HG03432 (cell line): ENCODE data around the gene PAIP1.
"Not testable (repeated sequence)": the region's sequence is repeated elsewhere in the genome, so short reads cannot be mapped to it uniquely, and the experiment has no call there.

ENCODE experiments used
- ATAC-seq: cut with Tn5 transposase; IDR thresholded peaks from one replicate; pipeline ENCODE4 v1.9.1; 2021; ENCODE audit warnings: mild to moderate bottlenecking, moderate library complexity; ENCODE audit not compliant: unreplicated experiment

The PAIP1 gene

GRCh38 chr5:43530648-43531047 is 26.2 kb downstream of the PAIP1 start:
- no peak for ATAC-seq

DNA sequence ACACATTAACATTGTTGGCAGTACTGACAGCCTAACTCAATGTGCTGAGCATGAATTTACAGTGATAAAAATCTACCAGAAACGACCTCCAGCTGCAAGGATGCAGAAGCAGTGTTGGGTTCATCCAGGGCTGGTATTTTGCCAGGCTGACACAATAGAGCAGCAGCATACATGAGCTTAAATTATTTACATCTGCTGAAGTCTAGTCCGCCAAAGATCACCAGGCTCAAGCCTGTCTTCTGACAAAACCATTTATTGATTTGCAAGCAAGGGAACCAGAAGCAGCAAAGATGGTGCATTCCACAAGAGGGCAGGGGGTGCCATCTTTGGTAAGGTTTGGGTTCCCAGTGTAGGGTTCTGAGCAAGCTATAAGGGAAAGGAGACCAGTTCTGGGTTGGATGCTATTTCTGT is 33.2 kb downstream of the PAIP1 start:
- no peak for ATAC-seq

- no peak for ATAC-seq
These were observed 36.3 kb downstream of the PAIP1 start for GRCh38 chr5:43520615-43521014.

DNA sequence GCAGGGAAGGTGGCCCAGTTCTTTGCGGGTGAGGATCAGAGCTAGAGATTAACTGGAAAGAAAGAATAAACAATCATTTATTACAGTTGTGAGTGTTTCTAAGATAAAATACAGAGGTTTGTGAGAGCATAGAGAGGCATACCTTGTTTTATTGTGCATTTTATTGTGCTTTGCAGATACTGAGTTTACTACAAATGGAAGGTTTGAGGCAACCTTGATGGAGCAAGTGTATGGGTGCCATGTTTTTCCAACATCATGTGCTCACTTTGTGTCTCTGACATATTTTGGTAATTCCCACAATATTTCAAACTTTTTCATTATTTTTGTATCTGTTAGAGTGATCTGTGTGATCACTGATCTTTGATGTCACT is 41.2 kb downstream of the PAIP1 start:
- no peak for ATAC-seq

DNA sequence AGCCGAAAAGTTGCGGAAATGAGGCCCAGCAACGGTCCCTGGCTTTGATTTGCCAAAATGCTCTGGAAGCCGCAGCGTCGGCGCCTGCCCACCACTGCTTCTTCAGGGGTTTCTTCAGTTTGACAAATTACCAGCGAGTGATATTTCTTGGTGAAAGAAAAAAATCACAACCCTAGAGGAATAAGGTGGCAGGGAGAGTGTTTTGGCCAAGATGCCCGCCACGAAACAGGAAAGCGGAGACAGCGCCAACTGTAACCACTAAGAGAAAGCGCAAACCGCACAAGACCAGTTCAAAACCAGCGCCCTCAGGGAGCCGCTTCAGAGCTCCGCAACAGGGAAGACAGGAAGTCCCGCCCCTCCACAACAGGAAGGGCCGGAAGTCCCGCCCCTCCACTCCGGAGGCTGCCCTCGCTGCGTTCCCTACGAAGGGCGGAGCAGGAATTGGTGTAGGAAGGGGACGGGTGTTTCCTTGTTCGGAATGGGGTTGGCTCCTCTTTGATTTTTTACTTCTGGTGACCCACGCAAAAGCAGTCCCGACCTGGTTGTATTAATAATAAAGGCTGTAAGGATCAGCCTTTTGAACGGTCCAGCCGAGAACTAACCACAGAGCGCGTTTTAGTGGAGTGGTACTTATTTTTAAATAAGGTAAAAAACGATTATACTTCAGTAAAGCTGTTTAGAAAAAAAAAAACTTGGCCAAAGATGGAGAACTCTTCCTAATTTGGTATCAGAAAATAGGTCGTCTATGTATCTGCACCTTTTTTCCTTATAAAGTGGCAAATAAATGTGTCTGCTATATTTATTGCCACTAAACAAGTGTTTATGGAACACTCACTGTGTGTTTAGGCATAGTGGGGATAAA is 41.8 kb downstream of the PAIP1 start, which contains the start of gene C5orf34:
TSS of gene C5orf34 (minus strand) at position 333 of the 862 bp plus-strand sequence. CDS start 5,809 bp downstream, outside the sequence.
- ATAC-seq, result peak; percentile 99

DNA sequence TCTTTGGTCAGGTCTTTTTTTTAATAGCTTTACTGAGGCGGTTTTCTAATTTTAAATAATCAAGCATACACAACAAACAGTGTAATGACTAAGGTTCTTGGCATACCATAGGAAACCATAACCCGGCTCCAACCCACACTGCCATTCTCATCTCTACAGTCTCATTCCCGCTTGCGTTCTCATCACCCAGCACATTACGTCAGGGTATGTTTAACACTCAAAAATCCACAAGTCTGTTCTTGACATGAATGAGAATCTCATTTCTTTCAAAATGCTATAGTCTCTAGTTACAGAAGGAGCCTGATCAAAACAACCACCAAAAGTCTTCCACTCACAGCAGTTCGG is 42.4 kb downstream of the PAIP1 start:
- peak; percentile 34 for ATAC-seq

DNA sequence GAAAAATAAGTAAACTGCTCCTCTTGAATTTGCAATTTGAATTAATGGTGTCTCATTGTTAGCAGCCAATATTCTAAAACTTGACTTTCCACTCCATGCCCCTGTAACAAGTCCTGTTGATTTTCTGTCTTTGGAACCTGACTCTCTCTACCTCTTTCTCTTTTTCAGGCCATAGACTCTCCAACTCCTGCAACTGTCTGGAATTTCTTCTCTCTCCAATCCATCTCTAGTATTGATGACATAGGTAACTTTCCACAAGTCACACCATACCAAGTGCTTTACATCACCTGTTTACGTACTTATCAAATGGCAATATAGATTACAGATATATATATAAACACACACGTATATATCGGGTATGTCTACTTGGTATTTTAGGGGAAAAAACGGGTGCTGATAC is 42.9 kb downstream of the PAIP1 start:
- no peak for ATAC-seq

DNA sequence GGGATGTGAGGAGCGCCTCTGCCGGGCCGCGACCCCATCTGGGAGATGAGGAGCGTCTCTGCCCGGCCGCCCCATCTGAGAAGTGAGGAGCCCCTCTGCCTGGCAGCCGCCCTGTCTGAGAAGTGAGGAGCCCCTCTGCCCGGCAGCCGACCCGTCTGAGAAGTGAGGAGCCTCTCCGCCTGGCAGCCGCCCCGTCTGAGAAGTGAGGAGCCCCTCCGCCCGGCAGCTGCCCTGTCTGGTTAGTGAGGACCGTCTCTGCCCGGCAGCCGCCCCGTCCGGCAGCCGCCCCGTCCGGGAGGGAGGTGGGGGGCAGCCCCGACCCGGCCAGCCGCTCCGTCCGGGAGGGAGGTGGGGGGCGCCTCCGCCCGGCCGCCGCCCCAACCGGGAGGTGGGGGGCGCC is 45.8 kb downstream of the PAIP1 start:
- ATAC-seq, result not testable (repeated sequence)

GRCh38 chr5:43498581-43498980 is 58.3 kb downstream of the PAIP1 start:
- ATAC-seq, result no peak

DNA sequence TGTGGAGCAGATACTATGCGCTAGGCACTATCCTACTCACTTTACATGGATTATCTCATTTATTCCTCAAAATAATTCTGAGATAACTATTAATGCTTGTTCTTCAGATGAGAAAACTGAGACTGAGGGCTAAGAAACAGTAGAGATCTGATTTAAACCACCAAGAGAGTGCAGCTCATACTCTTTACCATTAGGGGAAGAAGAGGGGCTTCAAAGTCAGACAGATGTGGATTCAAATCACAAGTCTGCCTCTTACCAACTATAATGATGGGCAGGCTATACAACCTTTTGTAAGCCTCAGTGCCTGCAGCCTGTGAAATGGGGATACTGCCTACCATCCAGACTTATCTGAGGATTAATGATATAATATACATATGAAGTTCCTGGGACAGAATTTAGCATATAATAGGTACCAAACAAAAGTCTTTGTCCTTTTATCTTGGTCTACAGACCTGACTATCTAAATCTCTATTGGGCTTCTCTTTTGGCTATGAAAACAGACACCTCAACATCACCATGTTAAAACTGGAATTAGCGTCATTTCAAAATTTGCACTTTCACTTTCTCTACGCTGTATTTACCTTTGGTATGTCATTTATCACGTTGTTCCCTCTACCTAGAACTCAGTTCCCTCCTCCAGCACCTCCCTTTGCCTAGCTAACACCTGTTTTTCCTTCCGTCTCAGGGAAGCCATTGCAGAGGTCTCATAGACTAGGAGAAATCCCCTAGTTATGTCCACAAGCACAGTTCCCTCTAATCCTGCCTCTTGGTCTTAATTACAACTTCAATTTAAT is 59.4 kb downstream of the PAIP1 start:
- no peak for ATAC-seq

- ATAC-seq, result no peak
These were observed 65.6 kb downstream of the PAIP1 start for GRCh38 chr5:43491326-43491725.

DNA sequence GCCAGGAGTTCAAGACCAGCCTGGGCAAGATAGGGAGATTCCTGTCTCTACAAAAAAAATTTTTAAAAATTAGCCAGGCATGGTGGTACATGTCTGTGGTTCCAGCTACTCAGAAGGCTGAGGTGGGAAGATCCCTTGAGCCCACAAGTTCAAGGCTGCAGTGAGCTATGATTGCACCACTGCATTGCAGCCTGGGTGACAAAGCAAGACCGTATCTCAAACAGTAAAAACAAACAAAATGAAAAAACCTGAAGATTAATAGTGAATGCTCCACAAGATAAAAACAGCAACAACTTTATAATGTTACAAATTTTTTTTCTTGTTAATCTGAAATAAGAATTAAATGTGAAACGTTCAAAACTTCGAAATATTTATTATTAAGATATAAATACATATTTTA is 70.5 kb downstream of the PAIP1 start:
- ATAC-seq, result no peak

DNA sequence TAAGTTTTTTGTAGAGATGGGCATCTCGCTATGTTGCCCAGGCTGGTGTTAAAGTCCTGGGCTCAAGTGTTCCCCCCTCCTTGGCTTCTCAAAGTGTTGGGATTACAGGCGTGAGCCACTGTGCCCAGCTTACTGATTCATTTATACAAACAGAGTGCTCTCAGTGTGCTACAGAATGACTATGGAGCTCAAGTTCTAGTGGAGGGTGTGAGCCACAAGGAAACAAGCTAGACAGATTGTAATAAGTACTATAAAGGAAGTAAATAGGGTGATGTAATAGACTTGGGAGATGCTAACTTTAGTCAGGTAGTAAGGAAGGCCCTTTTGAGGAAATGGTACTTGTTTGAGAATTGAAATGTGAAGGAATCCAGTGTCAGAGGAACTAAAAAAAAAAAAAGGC is 71.5 kb downstream of the PAIP1 start:
- no peak for ATAC-seq

- peak; percentile 76 for ATAC-seq
These were observed 72.6 kb downstream of the PAIP1 start for GRCh38 chr5:43484106-43484849.

GRCh38 chr5:43483298-43484105 is 73.4 kb downstream of the PAIP1 start, which contains the start of gene TMEM267:
Gene TMEM267, minus strand, starts transcription at chr5:43483865. Its CDS starts 29,896 bp downstream, at chr5:43453969.
- ATAC-seq, result peak; percentile 92

DNA sequence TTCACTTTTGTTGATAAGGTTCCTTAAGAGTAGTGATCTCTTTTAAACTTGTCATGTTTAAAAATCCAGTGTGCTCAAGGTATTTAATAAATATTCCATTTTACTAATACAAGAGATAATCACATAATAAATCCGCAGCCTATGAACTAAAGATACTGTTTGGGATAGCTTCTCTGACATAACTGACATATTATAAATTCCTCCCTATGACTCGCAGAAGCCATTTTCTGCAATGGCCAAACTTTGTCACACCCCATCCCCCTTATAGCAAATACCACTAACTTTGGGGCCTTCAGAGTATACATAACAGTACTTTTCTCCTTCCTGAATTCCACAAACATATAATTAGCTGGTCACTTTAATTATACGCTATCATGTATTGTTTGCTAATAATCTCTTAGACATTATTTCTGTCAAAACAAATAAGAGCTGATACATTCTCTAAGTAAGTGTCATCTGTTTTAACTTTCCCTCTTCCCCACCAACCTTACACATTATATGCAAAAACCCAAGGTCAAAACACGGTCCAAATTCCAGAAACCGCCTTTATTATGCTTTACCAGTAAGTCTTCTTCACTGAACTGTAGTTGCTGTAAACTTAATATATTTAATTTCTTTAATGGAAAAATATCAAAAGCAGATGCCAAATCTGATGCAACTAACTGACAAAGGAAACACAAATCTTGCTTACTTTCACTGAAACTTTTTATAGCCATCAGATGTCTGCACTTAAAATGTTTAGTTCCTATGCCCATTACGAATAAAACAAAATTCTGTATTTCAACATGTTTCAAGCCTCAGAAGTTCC is 74.2 kb downstream of the PAIP1 start:
- ATAC-seq, result no peak
